K562 (cell line): ENCODE measurements around the gene GOLGB1. TPM values are rescaled to one million over a fixed set of nuclear protein-coding genes. Genes with fewer than 3 reads are reported as not detected.

ENCODE experiments used
- ATAC-seq: fragments of 200-7000 bp; cut with Tn5 transposase; 3 replicates; pipeline ENCODE4 v1.9.1; 2020; ENCODE audit warnings: moderate library complexity
- BruUV-seq: library from RNA; stranded (reverse); fragments of 400-500 nt; replicated peaks from 2 replicates; lab custom pipeline; 2021; lab: Mats Ljungman, UMichigan
- CTCF ChIA-PET: fragments of 300-600 bp; formaldehyde crosslinking; extraction: SDS; loops from one replicate; lab custom pipeline; 2021; ENCODE audit warnings: low intra/inter-chr PET ratio; lab: Yijun Ruan, JAX
- POLR2A ChIA-PET: fragments of 300-600, 350-650 bp; sonication (Branson Sonifier 250); formaldehyde crosslinking; extraction: SDS; loops from one replicate; lab custom pipeline; 2021; ENCODE audit warnings: antibody characterized with exemption, inconsistent platforms; lab: Yijun Ruan, JAX
- DNase-seq, 4 experiments: peaks; one replicate each; pipeline versions ENCODE4 v3.0.0 to v3.0.0-alpha.2; 2011 to 2018; ENCODE audit warnings: low spot score in 3 of 4, mixed read lengths in 3 of 4; ENCODE audit errors: extremely low read depth in 1 of 4
- FAIRE-seq: peaks from 2 replicates; lab custom pipeline; 2011; peaks lifted over from hg19 to GRCh38; lab: Jason Lieb, UNC
- H2AFZ ChIP-seq: 2 replicates; pipeline ENCODE4 v1.6.0; 2011; ENCODE audit warnings: low read depth, low read length, control low read depth, inconsistent platforms
- H3K27ac ChIP-seq: fragments of 200-600 bp; 3 replicates; pipeline ENCODE4 v1.8.0; 2011; ENCODE audit warnings: low read depth, mild to moderate bottlenecking, control low read depth, inconsistent platforms, low read length, moderate library complexity, mixed read lengths; ENCODE audit errors: extremely low read depth
- H3K27me3 ChIP-seq, 2 experiments: fragments of 300-600 bp in 1 of 2; 2 replicates in 1 of 2; 3 replicates in 1 of 2; pipeline versions ENCODE4 v1.6.0 to v1.8.0; 2011; ENCODE audit warnings: inconsistent platforms in 2 of 2, low read length in 2 of 2, mild to moderate bottlenecking in 1 of 2, mixed read lengths in 1 of 2, moderate library complexity in 1 of 2; ENCODE audit not compliant: control insufficient read depth in 2 of 2, insufficient read depth in 2 of 2
- H3K36me3 ChIP-seq: fragments of 300-600 bp; 3 replicates; pipeline ENCODE4 v1.8.0; 2011; ENCODE audit warnings: mild to moderate bottlenecking, low read length, inconsistent platforms; ENCODE audit not compliant: control insufficient read depth, insufficient read depth
- H3K4me1 ChIP-seq, 2 experiments: fragments of 200-600 bp in 1 of 2; replicated peaks in 1 of 2; 2 replicates in 1 of 2; 3 replicates in 1 of 2; pipeline versions ENCODE4 v1.5.1 to v1.8.0; 2011; ENCODE audit warnings: inconsistent platforms in 2 of 2, low read length in 2 of 2, mild to moderate bottlenecking in 1 of 2, mixed read lengths in 1 of 2, moderate library complexity in 1 of 2; ENCODE audit not compliant: control insufficient read depth in 2 of 2, insufficient read depth in 2 of 2
- H3K4me2 ChIP-seq: 2 replicates; pipeline ENCODE4 v1.6.1; 2011; ENCODE audit warnings: low read length, control low read depth, inconsistent platforms, mixed read lengths; ENCODE audit not compliant: insufficient read depth
- H3K4me3 ChIP-seq: fragments of 200-600 bp; sonication (generic), shearing (Covaris generic); 2 replicates; pipeline ENCODE4 v1.5.1; 2016; ENCODE audit warnings: control low read depth, inconsistent platforms
- H3K79me2 ChIP-seq: fragments of 200-600 bp; 3 replicates; pipeline ENCODE4 v1.8.0; 2011; ENCODE audit warnings: low read length, inconsistent platforms; ENCODE audit not compliant: control insufficient read depth, insufficient read depth
- H3K9ac ChIP-seq, 2 experiments: 2 replicates each; pipeline versions ENCODE4 v1.6.0 to v1.6.1; 2011; ENCODE audit warnings: low read depth in 2 of 2, low read length in 2 of 2, control low read depth in 1 of 2, inconsistent platforms in 1 of 2, mild to moderate bottlenecking in 1 of 2, mixed read lengths in 1 of 2; ENCODE audit not compliant: insufficient read depth in 1 of 2
- H3K9me1 ChIP-seq: one replicate; pipeline ENCODE4 v1.6.0; 2011; ENCODE audit warnings: inconsistent platforms, mild to moderate bottlenecking, low read length, moderate library complexity; ENCODE audit not compliant: control insufficient read depth, insufficient read depth
- H3K9me3 ChIP-seq: replicated peaks from 2 replicates; pipeline ENCODE4 v1.5.1; 2011; ENCODE audit warnings: low read depth, low read length, inconsistent platforms; ENCODE audit not compliant: control insufficient read depth, insufficient read depth
- H4K20me1 ChIP-seq: replicated peaks from 2 replicates; pipeline ENCODE4 v1.6.1; 2011; ENCODE audit warnings: low read length, inconsistent platforms, mixed read lengths; ENCODE audit not compliant: control insufficient read depth, insufficient read depth
- GATAD2A ChIP-seq: fragments of 450-650 bp; IDR thresholded peaks from 2 replicates; pipeline ENCODE4 v1.6.1; 2017
- KLF6 ChIP-seq: fragments of 250-450 bp; sonication (Bioruptor Pico); IDR thresholded peaks from 2 replicates; pipeline ENCODE4 v1.4.0; 2020; ENCODE audit warnings: mild to moderate bottlenecking, moderate library complexity, borderline replicate concordance
- NRF1 ChIP-seq, 2 experiments: fragments of 450-650 bp; IDR thresholded peaks in 1 of 2; conservative IDR thresholded peaks in 1 of 2; 2 replicates each; pipeline ENCODE4 v1.6.1; 2014; ENCODE audit warnings: mild to moderate bottlenecking in 2 of 2
- SIN3A ChIP-seq, 2 experiments: fragments of 150-350 bp in 1 of 2; IDR thresholded peaks; 2 replicates each; pipeline ENCODE4 v1.6.1; 2011 to 2016; ENCODE audit warnings: borderline replicate concordance in 2 of 2, low read depth in 2 of 2, low read length in 2 of 2, mild to moderate bottlenecking in 2 of 2, moderate library complexity in 2 of 2; ENCODE audit not compliant: control insufficient read depth in 1 of 2
- SPI1 ChIP-seq: IDR thresholded peaks from 2 replicates; pipeline ENCODE4 v1.6.1; 2011; ENCODE audit warnings: low read depth, low read length, control low read depth, borderline replicate concordance
- ZNF263 ChIP-seq: sonication (generic); formaldehyde crosslinking; IDR thresholded peaks from 2 replicates; pipeline ENCODE4 v1.8.0; 2022; ENCODE audit warnings: mild to moderate bottlenecking, missing genetic modification reagents, borderline replicate concordance
- WGBS: fragments of 100-300 bp; shearing (Covaris generic); methylation state at CpG from one replicate; pipeline ENCODE4 v1.1.6; 2016; ENCODE audit warnings: low coverage, mixed read lengths; ENCODE audit not compliant: insufficient coverage; ENCODE audit errors: missing lambda C conversion rate; 5-methylcytosine and 5-hydroxymethylcytosine counted together
- in situ Hi-C: fragments of 300-500 bp; cut with MboI; formaldehyde crosslinking; loops from 4 replicates; pipeline ENCODE4 v1.15.0; 2018; ENCODE audit warnings: inconsistent platforms, mixed read lengths
- intact Hi-C: fragments of 100-400 bp; cut with micrococcal nuclease; formaldehyde crosslinking; loops from 2 replicates; pipeline ENCODE4 v1.14.2; 2022
- polyA plus RNA-seq, 8 experiments: library from polyadenylated mRNA; depleted of rRNA in 4 of 8; stranded (reverse) in 5 of 8; unstranded in 3 of 8; fragments of >200 nt; fragmentation: Nextera tagmentation in 2 of 8; fragmentation: Illumina TruSeq in 1 of 8; extraction: Ambion mirVana in 2 of 8; extraction: Trizol in 1 of 8; gene quantifications; 2 replicates each; pipeline versions ENCODE4 v1.2.1 to v1.2.3, GENCODE V29; 2011 to 2014; ENCODE audit warnings: inconsistent platforms in 1 of 8, missing spikeins in 1 of 8
- total RNA-seq, 7 experiments: library from RNA; depleted of rRNA in 6 of 7; stranded (reverse); fragments of >200 nt in 6 of 7; fragmentation: Illumina TruSeq in 2 of 7; extraction: Trizol in 2 of 7; gene quantifications; 2 replicates each; pipeline versions ENCODE4 v1.2.1 to v1.2.3, GENCODE V29; 2011 to 2021; ENCODE audit warnings: low replicate concordance in 1 of 7

The GOLGB1 gene
- total and polyA plus RNA-seq, 9 of the 15 experiments (the other 6 are each of a cell fraction or from before 2014, with no cell fraction given) = 4.0 to 16.3 (median 9.7) TPM

GRCh38 chr3:121757812-121758545 lies 8.4 kb upstream of the GOLGB1 start:
- intact Hi-C loops = no loop called here
- Histone ChIP-seq H3K79me2 (no peaks in the 10 kb centered on the region), H3K9me3 (no peaks in the 10 kb centered on the region), H3K9me1 (no peaks in the 10 kb centered on the region), H3K36me3 (no peaks in the 10 kb centered on the region), H3K9ac (no peak overlapping the region)
- POLR2A ChIA-PET = no interaction called here
- DNase-seq (no peak), FAIRE-seq (no peak)
- 42% methylated on average over 5 of the region's 15 CpGs for WGBS
- TF ChIP-seq KLF6 (CRISPR knock-in tag) = no peak
- no peak for TF ChIP-seq SIN3A (IDR thresholded peaks at IDR 0.05; ENCODE audit: borderline replicate concordance in 2 of 2, control insufficient read depth in 1 of 2, low read depth in 2 of 2, low read length in 2 of 2)
- no peak for TF ChIP-seq NRF1 (conservative IDR thresholded peaks at IDR 0.05 in 1 of 2, IDR thresholded peaks at IDR 0.05 in 1 of 2)
- no peak for TF ChIP-seq ZNF263
- TF ChIP-seq SPI1 = no peak
- TF ChIP-seq GATAD2A = no peak
- TF ChIP-seq, all 486 proteins: peak for 0
- Histone ChIP-seq H3K4me1 (peaks cover 0 to 9% of the 10 kb centered on the region in 2 experiments; a peak in 2 of 5 replicates), H2AFZ (peak overlapping the region; percentile 45; the same call in 1 of the 2 replicates), H3K27ac (no peak overlapping the region), H4K20me1 (no peaks in the 10 kb centered on the region), H3K27me3 (no peaks in the 10 kb centered on the region), H3K4me2 (no peak overlapping the region), H3K4me3 (no peak overlapping the region)
- in situ Hi-C loops = no loop called here
- CTCF ChIA-PET = no interaction called here
- ATAC-seq = no peak; the same call in 2 of the 3 replicates
- no TSS peak for BruUV-seq
